Activated CD8-positive, alpha-beta memory T cell treated with anti-CD3 and anti-CD28 coated beads, Interleukin-2, amount 50 U/mL, for 1 hour (primary cell): Measurements from ENCODE around the gene ISG20L2.

Experiments
- DNase-seq: peaks from one replicate; pipeline ENCODE4 v3.0.0-alpha.2; 2020; ENCODE audit errors: extremely low read depth

Gene ISG20L2

DNA sequence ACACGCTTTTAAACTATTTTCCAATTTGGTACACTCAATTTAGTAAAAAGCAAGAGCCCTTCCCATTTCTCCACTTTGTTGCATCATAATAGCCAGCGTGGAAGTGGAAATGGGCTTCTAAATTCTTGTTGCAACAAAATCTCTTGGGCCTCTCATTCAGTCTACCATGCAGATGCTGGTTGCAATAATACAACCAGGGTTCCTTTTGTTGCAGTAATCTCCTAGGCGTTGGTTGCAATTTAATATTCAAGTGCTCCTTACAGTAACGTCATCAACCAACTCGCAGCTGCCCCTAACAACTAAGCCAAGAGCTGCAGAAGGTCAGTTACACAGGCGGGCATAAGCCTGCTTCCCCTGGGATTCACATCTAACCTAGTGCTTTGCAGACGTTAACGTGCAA, 25.7 kb upstream of the ISG20L2 start:
- no peak for DNase-seq

- DNase-seq: no peak
Measured at GRCh38 chr1:156752843-156753482, 24.4 kb upstream of the ISG20L2 start.

DNA sequence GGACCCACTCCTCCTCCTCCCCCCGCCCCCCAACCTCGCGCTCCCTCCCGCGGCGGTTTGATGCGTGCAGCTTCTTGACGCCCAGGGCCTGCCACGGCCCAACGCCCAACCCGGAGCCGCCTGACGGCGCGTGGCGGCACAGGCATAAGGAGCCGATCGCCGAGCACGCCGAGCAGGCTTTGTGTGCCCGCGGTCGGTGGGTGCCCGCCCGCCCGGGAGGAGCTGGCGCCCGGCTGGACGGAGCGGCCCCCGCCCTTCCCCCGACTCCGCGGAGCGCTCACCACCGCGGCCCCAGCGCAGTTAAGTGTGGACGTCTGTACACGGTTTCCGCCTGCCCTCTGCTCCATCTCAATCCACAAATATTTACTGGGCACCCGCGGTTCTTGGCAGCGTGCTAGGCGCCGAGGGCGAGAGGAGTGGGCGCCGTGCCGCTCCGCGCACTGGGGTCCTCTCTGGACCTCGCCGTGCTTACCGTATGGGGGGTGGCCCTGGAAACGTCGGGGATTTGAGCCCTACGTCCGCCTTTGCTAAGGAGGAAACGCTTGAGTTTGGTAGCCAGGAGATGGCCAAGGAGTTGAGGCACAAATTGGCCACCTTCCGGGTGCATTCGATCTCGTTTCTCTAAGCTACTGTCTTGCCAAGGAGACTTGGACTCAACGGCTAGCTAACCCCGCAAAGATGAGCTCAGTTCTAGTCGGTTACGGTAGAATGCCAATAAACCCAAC, 23.4 kb upstream of the ISG20L2 start:
- DNase-seq: peak; percentile 90

GRCh38 chr1:156751451-156751756, 22.8 kb upstream of the ISG20L2 start, which contains the start of gene HDGF:
TSS of gene HDGF (minus strand) at chr1:156751675. CDS start at chr1:156751429, 246 bp downstream.
- no peak for DNase-seq

- no peak for DNase-seq
Measured at GRCh38 chr1:156750711-156751450, 22.3 kb upstream of the ISG20L2 start.

- no peak for DNase-seq
Measured at GRCh38 chr1:156750191-156750672, 21.7 kb upstream of the ISG20L2 start.

GRCh38 chr1:156749419-156750118, 21.0 kb upstream of the ISG20L2 start:
- DNase-seq: no peak

DNA sequence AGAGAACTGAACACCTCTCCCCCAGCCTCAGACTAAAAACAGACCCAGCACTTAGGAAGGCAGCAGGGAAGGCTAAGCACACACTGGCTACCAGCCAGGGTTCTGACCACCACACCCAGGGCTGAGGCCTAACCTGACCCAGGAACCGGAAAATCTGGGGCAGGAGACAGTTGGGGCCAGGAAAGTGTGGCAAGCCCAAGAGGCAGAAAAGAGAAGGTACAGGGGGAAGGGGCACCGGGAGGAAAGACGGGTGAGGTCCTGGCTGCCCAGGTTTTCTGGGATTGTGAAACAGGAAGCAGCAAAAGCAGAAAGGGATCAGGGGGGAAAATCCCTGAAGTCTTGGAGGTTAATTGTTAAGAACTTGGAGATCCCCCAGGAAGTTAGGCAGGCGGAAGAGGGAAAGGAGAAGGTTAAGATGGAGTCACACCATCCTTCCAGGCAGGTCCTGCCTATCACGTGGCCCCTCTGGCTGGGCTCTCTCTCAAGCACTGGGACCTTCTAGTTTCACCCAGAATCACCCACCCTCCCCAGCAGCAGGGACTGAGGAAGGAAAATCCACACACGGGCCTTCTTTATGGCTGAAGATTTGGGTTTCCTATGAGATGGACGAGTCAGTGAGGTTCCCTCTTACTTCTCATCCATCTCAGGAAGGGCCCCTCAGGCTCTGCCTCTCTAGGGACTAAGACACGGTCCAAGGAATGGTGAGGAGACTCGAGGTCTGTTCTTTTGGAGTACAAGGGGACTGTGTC, 20.3 kb upstream of the ISG20L2 start:
- DNase-seq: no peak

DNA sequence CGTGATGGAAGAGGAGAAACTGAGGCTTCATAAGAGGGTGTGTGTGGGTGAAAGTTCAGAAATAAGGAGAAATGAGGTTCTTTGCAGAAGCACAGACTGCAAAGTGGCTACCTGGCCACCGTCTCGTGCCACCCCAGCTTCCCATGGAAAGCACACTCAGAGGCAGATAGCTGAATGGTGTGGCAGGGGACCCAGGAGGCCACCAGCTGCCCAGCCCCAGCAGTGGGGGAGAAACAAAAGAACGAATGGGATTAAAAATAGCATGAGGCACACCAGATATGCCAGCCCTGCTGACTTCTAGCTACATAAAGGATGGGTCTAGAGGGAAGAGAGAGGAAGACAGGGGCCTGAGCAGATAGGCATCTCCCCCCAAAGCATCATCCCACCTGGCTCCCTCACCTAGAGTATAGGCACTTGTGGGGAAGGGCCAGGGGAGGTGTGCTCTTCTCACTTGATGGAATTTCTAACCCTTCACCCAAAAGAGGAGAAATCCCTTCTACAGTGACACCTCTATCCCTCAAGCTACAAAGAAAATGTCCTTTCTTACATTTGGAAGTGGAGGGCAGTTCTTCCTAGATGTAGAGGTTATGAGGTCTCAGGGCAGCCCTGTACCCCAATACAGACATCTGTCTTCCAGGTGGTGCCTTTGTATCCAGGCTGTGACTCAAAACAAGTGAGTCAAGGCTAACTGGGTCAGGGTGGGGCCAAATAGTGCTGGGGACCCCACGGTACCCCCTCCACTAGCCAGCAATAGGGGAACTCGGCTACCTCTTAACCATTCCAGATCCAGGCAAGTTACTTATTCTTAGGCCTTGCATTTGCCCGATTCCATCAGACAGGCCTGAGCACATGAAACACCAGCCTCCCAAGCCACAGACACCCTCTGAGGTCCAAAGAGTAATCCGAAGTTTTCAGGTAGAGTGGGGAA, 19.4 kb upstream of the ISG20L2 start:
- DNase-seq: no peak

GRCh38 chr1:156746728-156747631, 18.4 kb upstream of the ISG20L2 start:
- peak; percentile 53 for DNase-seq

DNA sequence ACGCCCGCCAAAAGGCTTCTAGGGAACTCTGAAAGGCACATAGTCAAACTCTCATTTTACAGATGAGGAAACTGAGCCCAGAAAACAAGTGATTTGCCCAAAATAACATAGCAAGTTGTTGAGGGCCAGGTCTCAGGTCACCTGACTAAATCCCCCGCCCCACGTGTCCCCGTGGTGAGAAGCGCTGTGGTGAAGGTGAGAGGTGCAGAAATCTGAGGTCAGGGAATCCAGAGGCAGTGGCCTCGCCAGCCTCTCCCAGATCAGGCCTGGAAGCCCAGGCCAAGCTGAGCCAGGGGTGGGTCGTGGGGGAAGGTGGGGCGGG, 17.8 kb upstream of the ISG20L2 start:
- no peak for DNase-seq

GRCh38 chr1:156745881-156746280, 17.3 kb upstream of the ISG20L2 start:
- DNase-seq: no peak

GRCh38 chr1:156744786-156745419, 16.3 kb upstream of the ISG20L2 start:
- no peak for DNase-seq

- no peak for DNase-seq
Measured at GRCh38 chr1:156744344-156744743, 15.8 kb upstream of the ISG20L2 start.

DNA sequence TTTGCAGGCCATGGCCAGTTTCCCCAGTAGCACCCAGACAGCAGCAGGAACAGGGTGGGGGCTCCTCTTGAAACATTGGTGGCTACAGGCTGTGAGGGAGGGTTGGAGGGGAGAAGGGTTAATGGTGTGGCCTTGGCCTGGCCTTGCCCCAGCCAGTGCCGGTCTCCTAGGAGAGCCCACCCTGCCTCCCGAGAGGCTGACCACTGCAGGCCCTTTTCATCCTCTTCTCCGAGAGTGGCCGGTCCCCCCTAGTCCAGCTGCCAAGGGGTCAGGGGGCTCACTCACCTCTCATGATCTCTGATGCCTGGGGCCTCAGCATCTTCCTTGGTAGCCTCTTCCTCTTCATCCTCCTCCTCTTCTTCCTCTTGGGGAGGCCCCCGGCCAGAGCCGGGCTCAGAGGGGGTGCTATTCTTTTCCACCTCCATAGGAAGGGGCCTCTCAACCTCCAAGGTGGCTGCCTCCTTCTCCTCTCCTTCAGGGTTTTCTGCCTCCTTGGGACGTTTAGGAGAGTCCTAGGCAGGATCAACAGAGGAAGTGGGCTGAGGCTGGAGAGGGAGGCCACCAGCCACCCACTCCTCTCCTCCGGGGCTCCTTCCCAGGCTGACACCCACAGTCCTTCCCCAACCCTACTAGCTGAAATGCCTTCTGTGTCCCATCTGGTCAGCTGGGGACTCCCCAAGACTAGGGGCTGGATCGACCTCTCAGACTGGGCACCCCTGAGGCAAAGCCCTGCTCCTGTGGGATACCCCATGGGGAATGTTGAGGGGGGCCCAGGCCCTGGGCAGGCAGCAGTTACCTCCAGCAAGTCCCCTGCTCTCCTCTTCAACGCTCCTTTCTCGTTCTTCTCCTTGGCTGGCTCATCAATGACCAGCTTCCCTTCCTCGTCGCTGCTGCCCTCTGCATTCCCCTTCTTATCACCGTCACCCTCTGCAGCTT, 15.1 kb upstream of the ISG20L2 start:
- no peak for DNase-seq

GRCh38 chr1:156742801-156743200, 14.2 kb upstream of the ISG20L2 start:
- DNase-seq: no peak

DNA sequence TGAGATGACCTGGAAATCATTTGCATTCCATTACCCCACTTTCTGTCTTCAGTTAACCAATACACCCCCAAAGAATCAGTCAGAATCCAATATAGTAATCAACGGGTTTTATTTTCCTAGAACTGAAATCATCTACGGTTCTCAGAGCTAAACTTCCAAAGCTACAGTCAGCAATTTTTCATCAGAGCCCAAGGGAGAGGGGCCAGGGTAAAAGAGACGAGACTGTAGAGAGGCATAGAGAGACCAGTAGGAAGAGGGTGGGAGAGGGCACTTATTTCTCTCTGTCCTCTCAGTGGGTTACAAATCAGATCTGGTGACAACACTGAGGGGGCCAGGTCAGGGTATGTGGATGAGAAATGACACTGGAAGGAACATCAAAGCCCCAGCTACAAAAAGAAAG, 13.5 kb upstream of the ISG20L2 start:
- no peak for DNase-seq

GRCh38 chr1:156741481-156741983, 13.0 kb upstream of the ISG20L2 start:
- DNase-seq: no peak
